Mesodermal cell (in vitro differentiated cells): ENCODE data around the gene PPP1R1B.

Source experiments
- H3K27ac ChIP-seq: 2 replicates; pipeline ENCODE4 v1.7.0; 2013; ENCODE audit warnings: mild to moderate bottlenecking, low read depth, low read length, moderate library complexity; ENCODE audit not compliant: severe bottlenecking
- H3K36me3 ChIP-seq: 2 replicates; pipeline ENCODE4 v1.7.1; 2013; ENCODE audit warnings: mild to moderate bottlenecking, low read length, moderate library complexity; ENCODE audit not compliant: control insufficient read depth, insufficient read depth
- H3K4me1 ChIP-seq: one replicate; pipeline ENCODE4 v1.7.1; 2013; ENCODE audit warnings: mild to moderate bottlenecking, low read length; ENCODE audit not compliant: insufficient read depth, control insufficient read depth, poor library complexity, severe bottlenecking
- H3K4me3 ChIP-seq: 2 replicates; pipeline ENCODE4 v1.7.0; 2013; ENCODE audit warnings: low read length, control low read depth, mild to moderate bottlenecking; ENCODE audit not compliant: insufficient read depth, poor library complexity, severe bottlenecking; ENCODE audit errors: extremely low read depth
- H3K9me3 ChIP-seq: 2 replicates; pipeline ENCODE4 v1.7.1; 2013; ENCODE audit warnings: mild to moderate bottlenecking, low read length, moderate library complexity; ENCODE audit not compliant: control insufficient read depth
- WGBS, 2 experiments: methylation state at CpG; one replicate each; pipeline ENCODE4 v1.1.5; 2013; ENCODE audit warnings: missing lambda C conversion rate in 2 of 2; ENCODE audit not compliant: insufficient coverage in 2 of 2; 5-methylcytosine and 5-hydroxymethylcytosine counted together

Gene PPP1R1B

DNA sequence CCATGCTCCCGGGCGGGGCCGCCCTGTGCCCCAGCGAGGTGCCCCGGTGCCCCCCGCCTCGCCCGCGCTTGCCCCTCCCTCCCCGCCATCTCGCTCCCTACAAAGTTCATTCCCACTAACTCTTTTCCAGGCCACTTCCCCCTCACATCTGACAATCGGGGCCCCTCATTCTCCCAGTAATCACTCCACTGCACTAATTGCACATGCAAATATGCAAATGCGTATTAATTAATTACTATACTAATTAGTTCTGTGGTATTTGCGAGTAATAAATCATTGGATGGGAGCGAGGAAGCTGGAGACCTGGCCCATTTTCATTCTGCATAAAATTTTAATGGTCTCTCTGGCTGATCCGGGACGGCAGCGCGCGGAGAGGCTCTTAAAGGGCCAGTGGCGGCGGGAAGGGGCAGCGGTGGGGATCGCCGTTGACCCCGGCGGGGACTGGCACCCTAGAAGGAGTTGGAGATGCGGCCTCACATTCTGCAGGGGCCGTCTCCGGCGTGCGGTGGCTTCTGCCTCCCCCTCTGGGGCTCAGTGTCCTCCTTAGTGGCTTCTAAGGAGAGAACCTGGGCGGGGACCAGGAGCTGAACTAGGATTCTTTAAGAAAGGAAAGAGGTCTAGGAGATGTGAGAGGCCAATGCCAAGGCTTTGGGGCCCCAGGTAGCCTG, 8.4 kb upstream of the PPP1R1B start:
- Histone ChIP-seq H3K4me1 (no peaks in the 10 kb centered on the region), H3K27ac (no peak overlapping the region), H3K4me3 (peak overlapping the region; percentile 41), H3K36me3 (no peaks in the 10 kb centered on the region), H3K9me3 (no peaks in the 10 kb centered on the region)
- WGBS, 2 experiments: 1 to 2% methylated on average over 28 to 31 of the region's 33 CpGs

DNA sequence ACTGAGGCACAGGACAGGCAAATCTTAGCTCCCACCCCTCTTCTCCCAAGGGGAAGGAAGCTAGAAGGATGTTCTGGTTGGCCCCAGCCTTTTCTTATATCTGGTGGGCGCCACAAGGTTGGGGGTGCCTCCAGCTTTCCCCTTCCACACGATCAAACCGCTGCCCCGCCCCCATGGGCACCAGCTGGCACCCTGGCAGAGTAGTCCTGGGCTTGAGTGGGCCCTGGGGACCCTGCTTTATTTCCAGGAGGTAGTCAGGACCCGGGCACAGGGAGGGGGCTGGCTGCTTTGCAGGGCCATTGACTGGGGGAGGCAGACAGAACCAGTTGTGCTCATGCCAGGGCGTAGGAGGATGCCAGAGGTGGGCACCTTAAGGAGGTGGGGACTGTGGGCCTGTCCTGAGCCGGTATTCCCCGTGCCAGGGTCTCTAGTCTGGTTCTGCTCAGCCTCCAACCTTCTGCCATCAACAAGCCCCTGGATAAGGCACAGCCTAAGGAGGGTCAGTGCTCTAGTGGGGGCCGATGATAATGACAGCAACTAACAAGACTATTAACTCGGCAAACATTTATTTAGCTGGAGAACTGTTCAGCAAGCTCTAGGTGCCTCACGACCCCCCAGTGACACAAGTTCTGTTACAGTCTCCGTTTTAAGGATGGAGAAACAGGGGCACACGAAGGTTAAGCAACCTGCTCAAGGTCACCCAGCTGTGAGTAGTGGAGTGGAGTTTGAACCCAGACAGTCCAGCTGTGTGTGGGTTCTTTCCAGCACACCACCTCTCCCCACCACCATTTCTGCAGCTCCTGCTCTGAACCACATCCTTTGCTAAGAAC, 7.6 kb upstream of the PPP1R1B start:
- H3K4me1 ChIP-seq: no peaks in the 10 kb centered on the region
- no peak overlapping the region for H3K27ac ChIP-seq
- H3K4me3 ChIP-seq: no peak overlapping the region
- WGBS, 2 experiments: 51 to 59% methylated on average over 10 to 12 of the region's 13 CpGs
- H3K9me3 ChIP-seq: no peaks in the 10 kb centered on the region
- no peaks in the 10 kb centered on the region for H3K36me3 ChIP-seq

DNA sequence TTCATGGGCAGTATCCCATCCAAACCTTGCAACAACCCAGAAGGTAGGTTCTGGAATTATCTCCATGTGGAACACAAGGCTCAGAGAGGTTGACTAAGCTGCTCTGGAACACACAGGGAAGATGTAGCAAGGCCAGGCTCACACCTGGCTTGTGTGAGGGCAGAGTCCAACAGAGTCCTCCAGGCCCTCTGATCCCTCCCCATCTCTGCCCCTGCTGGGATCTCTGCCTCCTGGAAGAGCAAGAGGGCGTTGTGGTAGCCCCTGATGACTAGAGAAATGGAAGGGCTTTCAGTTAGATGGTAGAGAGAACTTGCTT, 7.0 kb upstream of the PPP1R1B start:
- Histone ChIP-seq H3K4me3 (no peak overlapping the region), H3K9me3 (no peaks in the 10 kb centered on the region), H3K36me3 (no peaks in the 10 kb centered on the region), H3K27ac (no peak overlapping the region), H3K4me1 (no peaks in the 10 kb centered on the region)
- 0% methylated on average over 1 of the region's 1 CpG for WGBS, 2 experiments

DNA sequence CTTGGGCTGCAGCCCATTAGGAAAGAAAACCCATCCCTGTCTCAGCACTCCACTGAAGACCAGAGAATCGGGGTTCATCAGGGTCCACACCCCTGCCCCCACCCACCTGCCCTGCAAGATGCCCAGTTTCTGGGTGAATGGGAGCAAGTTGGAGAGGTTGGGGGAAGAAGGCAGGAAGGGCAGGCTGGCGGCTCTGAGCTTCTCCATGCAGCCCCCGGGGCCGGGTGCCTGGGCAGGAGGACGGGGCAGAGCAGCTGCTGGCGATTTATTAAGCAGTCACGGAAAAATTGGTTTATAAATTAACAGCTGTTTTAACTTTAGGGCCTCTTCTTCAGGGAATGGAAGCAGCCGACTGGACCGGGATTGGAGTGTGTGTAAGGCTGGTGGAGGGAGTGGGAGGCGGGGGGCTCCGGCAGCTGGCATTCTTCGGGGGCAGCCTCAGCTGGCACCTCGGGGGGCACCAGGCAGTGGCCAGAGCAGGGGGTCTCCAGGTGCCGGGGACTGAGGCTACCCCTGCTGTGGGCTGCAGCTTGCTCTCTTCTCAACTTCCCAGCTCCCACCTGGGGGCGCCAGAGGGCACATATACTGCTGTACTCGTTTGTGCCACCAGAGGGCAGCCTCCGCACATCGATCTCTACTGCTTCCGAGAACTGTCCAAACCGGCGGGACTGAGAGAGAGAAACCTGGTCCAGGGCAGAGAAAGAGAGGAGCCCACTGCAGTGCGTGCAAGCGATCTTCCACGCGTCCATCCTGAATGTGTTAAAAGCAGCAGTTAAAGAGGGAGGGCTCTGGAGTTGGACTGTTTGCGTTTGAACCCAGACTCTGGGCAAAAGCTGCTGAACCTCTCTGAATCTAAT, 5.0 kb upstream of the PPP1R1B start:
- H3K9me3 ChIP-seq: no peaks in the 10 kb centered on the region
- H3K36me3 ChIP-seq: no peaks in the 10 kb centered on the region
- peaks cover 2% of the 10 kb centered on the region for H3K4me1 ChIP-seq
- H3K27ac ChIP-seq: no peak overlapping the region
- 7 to 16% methylated on average over 19 to 22 of the region's 26 CpGs for WGBS, 2 experiments
- H3K4me3 ChIP-seq: no peak overlapping the region

DNA sequence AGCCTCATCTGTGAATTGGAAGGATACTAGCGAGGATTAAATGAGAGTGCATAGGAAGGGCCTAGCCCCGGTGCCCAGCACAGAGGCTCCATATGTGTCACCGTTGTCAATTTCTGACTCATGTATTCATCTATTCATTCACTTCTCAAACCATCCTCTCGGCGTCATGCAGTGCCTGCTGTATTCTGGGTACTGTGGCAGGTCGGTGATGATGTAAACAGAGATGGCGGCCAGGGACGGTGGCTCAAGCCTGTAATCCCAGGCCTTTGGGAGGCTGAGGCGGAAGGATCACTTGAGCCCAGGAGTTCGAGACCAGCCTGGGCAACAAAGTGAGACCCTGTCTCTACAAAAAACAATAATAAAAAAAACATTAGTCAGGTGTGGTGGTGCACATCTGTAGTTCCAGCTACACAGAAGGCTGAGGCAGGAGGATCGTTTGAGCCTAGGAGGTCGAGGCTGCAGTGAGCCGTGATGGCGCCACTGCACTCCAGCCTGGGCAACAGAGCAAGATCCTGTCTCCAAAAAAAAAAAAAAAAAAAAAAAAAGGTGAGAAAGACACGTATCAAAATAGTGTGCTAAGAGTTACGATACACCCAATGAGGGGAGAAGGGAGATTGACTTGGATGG, 4.3 kb upstream of the PPP1R1B start:
- no peaks in the 10 kb centered on the region for H3K9me3 ChIP-seq
- no peaks in the 10 kb centered on the region for H3K36me3 ChIP-seq
- WGBS, 2 experiments: 74 to 83% methylated on average over 4 to 10 of the region's 16 CpGs
- H3K27ac ChIP-seq: no peak overlapping the region
- peaks cover 4% of the 10 kb centered on the region for H3K4me1 ChIP-seq
- H3K4me3 ChIP-seq: no peak overlapping the region

DNA sequence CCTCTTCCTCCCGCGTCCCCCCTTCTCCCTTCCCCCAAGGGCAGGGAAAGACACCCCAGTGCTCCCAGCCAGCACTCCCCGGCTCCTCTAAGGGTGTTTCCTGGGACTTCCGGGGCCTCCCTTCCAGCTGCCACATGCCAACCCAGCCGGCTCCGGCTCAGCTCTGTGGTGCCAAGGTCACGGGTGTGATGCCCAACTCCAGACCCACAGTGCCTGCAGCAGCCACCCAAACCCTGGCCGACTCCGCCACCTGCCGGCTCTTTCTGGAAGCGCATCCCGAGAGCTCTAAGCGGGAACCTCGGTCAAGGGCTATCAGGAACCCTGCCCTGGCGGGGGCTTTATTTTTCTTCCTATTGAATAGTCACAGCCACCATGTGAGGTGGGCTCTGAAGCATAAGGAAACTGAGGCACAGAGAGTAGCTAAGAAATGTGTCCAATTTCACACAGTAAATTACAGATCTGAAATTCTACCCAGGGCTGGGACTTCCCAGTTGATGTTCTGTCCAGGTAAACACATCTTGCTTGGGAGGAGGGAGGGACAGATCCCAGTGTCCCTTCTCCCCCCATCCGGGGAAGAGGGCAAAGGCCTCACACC, 3.3 kb upstream of the PPP1R1B start:
- H3K27ac ChIP-seq: no peak overlapping the region
- H3K4me3 ChIP-seq: no peak overlapping the region
- 10 to 12% methylated on average over 12 to 14 of the region's 16 CpGs for WGBS, 2 experiments
- no peaks in the 10 kb centered on the region for H3K9me3 ChIP-seq
- no peaks in the 10 kb centered on the region for H3K36me3 ChIP-seq
- peaks cover 4% of the 10 kb centered on the region for H3K4me1 ChIP-seq

DNA sequence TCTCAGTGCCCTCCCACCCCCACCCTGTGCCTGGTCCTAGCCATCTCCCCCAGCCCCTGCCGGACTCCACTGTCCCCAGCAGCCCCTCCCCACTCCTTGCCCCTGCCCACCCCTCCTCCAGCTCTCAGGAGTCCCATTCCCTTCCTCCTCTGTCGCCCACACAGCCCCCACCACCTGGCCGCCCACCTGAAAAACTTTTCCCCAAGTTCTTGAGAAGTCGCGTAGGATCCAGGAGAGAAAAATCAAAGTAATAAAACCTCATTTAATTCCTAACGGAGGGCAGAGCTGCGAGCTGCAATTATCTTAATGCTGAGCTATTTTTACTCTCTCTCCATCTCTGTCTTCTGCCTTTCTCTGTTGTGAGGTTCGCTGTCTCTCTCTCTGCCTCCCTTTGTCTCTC, 2.4 kb upstream of the PPP1R1B start:
- WGBS, 2 experiments: 62 to 71% methylated on average over 6 to 7 of the region's 8 CpGs
- Histone ChIP-seq H3K9me3 (no peaks in the 10 kb centered on the region), H3K4me1 (peaks cover 4% of the 10 kb centered on the region), H3K27ac (no peak overlapping the region), H3K36me3 (no peaks in the 10 kb centered on the region), H3K4me3 (no peak overlapping the region)

DNA sequence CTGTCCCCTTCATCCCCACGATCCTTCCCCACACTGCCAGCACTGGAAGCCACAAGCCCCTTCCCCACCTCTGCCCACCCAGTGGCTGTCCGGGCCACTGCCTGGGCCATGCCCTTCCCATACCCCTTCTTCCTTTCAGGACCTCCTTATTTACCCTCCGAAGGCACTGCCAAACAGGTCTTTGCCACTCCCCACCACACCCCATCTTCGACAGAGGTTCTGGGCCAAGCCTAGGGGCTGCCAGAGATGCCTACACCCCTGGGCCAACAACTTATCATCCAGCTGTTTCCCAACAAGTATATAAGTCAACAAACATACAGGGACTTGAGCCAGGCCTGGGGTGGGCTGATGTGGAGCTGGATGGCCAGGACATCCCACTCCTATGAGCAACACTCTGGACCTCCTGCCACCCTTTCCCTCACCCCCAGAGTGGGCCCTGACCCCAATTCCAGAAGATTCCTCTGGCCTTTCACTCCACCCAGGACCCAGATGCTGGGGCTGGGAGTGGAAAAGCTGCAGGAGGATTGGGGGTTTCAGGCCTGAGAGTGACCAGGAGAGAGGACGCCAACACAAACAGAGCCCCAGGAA, 1.5 kb upstream of the PPP1R1B start:
- WGBS, 2 experiments: 70 to 72% methylated on average over 3 of the region's 5 CpGs
- no peak overlapping the region for H3K27ac ChIP-seq
- peaks cover 4% of the 10 kb centered on the region for H3K4me1 ChIP-seq
- no peak overlapping the region for H3K4me3 ChIP-seq
- no peaks in the 10 kb centered on the region for H3K36me3 ChIP-seq
- no peaks in the 10 kb centered on the region for H3K9me3 ChIP-seq

DNA sequence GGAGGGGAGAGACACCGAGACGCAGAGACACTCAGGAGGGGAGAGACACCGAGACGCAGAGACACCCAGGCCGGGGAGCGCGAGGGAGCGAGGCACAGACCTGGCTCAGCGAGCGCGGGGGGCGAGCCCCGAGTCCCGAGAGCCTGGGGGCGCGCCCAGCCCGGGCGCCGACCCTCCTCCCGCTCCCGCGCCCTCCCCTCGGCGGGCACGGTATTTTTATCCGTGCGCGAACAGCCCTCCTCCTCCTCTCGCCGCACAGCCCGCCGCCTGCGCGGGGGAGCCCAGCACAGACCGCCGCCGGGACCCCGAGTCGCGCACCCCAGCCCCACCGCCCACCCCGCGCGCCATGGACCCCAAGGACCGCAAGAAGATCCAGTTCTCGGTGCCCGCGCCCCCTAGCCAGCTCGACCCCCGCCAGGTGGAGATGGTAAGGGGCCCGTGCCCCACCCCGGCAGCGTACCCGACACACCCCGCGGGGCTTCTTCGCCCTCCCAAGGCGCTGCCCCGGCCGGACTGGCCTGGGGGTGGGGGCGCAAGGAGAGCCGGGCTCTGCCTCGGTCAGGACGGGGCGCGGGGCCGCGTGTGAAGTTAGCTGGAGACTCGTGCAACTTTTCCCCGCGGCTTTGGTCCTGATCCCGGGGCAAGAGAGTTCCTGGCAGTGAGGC, 427 bp downstream of the PPP1R1B start:
- Histone ChIP-seq H3K4me1 (peaks cover 14% of the 10 kb centered on the region), H3K4me3 (peak overlapping the region; percentile 35), H3K9me3 (no peaks in the 10 kb centered on the region), H3K27ac (no peak overlapping the region), H3K36me3 (no peaks in the 10 kb centered on the region)
- 0 to 1% methylated on average over 38 to 61 of the region's 72 CpGs for WGBS, 2 experiments
